ENCODE data around the gene CCDC172. TPM values are rescaled to one million over a fixed set of nuclear protein-coding genes. Genes with fewer than 3 reads are reported as not detected.

CCDC172 gene
- total and polyA plus RNA-seq, 2 experiments from 2014 or later = not detected

DNA sequence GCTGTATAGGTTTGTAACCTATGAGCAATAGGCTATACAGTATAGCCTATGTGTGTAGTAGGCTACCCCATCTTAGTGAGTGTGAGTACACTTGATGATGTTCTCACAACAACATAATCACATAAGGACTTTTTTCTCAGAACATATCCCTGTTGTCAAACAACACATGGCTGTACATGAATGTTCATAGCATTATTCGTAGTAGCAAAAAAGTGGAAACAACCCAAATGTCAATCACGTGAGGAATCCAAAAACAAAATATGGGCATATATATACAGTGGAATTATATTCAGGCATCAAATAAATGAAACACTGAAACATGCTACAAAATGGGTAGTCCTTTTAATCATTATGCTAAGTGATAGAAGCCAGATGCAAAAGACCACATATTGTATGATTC is 31.1 kb downstream of the CCDC172 start:
- in situ Hi-C loops (cut with MboI) = no loop called here
- WGBS, 2 experiments (ENCODE audit: low coverage in 1 of 2, low lambda C conversion rate in 2 of 2, missing lambda C conversion rate in 2 of 2) = 42 to 56% methylated on average over 2 of the region's 2 CpGs
- TF ChIP-seq EZH2 (IDR thresholded peaks at IDR 0.05; ENCODE audit: insufficient read depth, poor library complexity, severe bottlenecking) (no peak), EZH2phosphoT487 (IDR thresholded peaks at IDR 0.05; ENCODE audit: insufficient read depth, low read depth) (no peak)

DNA sequence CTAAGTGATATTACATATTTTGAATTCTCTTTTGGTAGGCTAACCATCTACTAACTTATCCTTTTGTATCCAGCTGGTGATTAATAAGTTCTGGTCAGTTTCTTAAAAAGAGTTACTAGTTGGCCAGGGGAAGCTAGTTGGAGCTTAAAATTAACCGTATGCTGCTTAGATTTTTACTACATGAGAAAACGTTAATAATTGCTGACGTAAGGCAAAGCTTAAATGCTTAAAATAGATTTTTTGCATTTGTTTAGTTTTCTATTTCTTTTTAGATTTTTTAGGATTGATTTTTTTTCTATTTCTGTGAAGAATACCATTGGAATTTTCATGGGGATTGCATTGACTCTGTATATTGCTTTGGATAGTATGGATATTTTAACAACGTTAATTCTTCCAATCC is 32.6 kb downstream of the CCDC172 start:
- Histone ChIP-seq H3K9me3 (ENCODE audit: low read depth) (no peaks in the 10 kb centered on the region), H3K4me1 (ENCODE audit: insufficient read depth) (no peaks in the 10 kb centered on the region), H3K4me3 (no peak overlapping the region), H3K9me2 (ENCODE audit: insufficient read depth) (no peaks in the 10 kb centered on the region), H3K27ac (no peak overlapping the region), H3K36me3 (ENCODE audit: low read depth) (no peaks in the 10 kb centered on the region), H2AFZ (no peak overlapping the region), H3F3A (ENCODE audit: insufficient read depth) (no peaks in the 10 kb centered on the region), H3K4me2 (ENCODE audit: unreplicated experiment) (no peak overlapping the region), H3K79me2 (ENCODE audit: insufficient read depth) (no peaks in the 10 kb centered on the region), H3K9ac (no peak overlapping the region), H3K27me3 (replicated peaks; ENCODE audit: insufficient read depth) (0 out of 2 replicates have a peak, but pooled peaks cover 4% of the 10 kb centered on the region), H4K20me1 (ENCODE audit: insufficient read depth) (no peaks in the 10 kb centered on the region)
- no peak for DNase-seq
- TF ChIP-seq EZH2 (IDR thresholded peaks at IDR 0.05; ENCODE audit: insufficient read depth, poor library complexity, severe bottlenecking) = no peak
- TF ChIP-seq EZH2phosphoT487 (IDR thresholded peaks at IDR 0.05; ENCODE audit: insufficient read depth, low read depth) = no peak
- whole genome bisulfite sequencing, 2 experiments (ENCODE audit: low coverage in 1 of 2, low lambda C conversion rate in 2 of 2, missing lambda C conversion rate in 2 of 2) = 67 to 68% methylated on average over 4 of the region's 4 CpGs
- in situ Hi-C loops (cut with MboI) = no loop called here

More for the DNA sequence above, 31.1 kb downstream of the CCDC172 start:
- H4K20me1 ChIP-seq (ENCODE audit: insufficient read depth) = no peaks in the 10 kb centered on the region
- H3K9me3 ChIP-seq (ENCODE audit: low read depth) = no peaks in the 10 kb centered on the region
- no peaks in the 10 kb centered on the region for H3K36me3 ChIP-seq (ENCODE audit: low read depth)
- no peak for DNase-seq
- no peak overlapping the region for H3K4me2 ChIP-seq (ENCODE audit: unreplicated experiment)
- no peaks in the 10 kb centered on the region for H3K79me2 ChIP-seq (ENCODE audit: insufficient read depth)
- no peak overlapping the region for H2AFZ ChIP-seq
- H3K9me2 ChIP-seq (ENCODE audit: insufficient read depth) = no peaks in the 10 kb centered on the region
- no peak overlapping the region for H3K4me3 ChIP-seq
- H3K9ac ChIP-seq = no peak overlapping the region
- no peak overlapping the region for H3K27ac ChIP-seq
- 0 out of 2 replicates have a peak, but pooled peaks cover 7% of the 10 kb centered on the region for H3K27me3 ChIP-seq (replicated peaks; ENCODE audit: insufficient read depth)
- H3K4me1 ChIP-seq (ENCODE audit: insufficient read depth) = no peaks in the 10 kb centered on the region
- H3F3A ChIP-seq (ENCODE audit: insufficient read depth) = no peaks in the 10 kb centered on the region

DNA sequence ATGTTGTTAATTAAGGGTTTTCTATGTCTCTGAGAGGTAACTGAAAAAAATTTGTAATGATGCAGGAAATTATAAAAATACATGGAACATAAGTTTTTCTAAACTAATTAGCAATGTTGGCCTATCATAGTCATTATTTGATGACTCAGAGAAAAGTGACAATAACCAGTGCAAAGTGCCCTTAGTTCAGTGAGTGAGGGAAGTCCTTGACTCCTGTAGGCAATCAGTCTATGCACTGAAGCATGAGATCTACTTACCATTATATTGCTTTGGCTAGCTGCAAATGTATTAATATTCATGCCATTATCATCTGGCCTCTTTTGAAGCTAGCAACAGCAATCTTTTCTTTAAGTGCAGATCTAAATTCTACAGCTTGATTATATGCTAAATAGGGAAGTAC is 40.6 kb downstream of the CCDC172 start:
- H2AFZ ChIP-seq = no peak overlapping the region
- no peaks in the 10 kb centered on the region for H4K20me1 ChIP-seq (ENCODE audit: insufficient read depth)
- no peaks in the 10 kb centered on the region for H3K9me2 ChIP-seq (ENCODE audit: insufficient read depth)
- no peaks in the 10 kb centered on the region for H3K9me3 ChIP-seq (ENCODE audit: low read depth)
- 0 out of 2 replicates have a peak, but pooled peaks cover under 1% of the 10 kb centered on the region for H3K27me3 ChIP-seq (replicated peaks; ENCODE audit: insufficient read depth)
- H3K36me3 ChIP-seq (ENCODE audit: low read depth) = no peaks in the 10 kb centered on the region
- TF ChIP-seq EZH2phosphoT487 (IDR thresholded peaks at IDR 0.05; ENCODE audit: insufficient read depth, low read depth) (no peak), EZH2 (IDR thresholded peaks at IDR 0.05; ENCODE audit: insufficient read depth, poor library complexity, severe bottlenecking) (no peak)
- H3K9ac ChIP-seq = no peak overlapping the region
- no peaks in the 10 kb centered on the region for H3F3A ChIP-seq (ENCODE audit: insufficient read depth)
- H3K79me2 ChIP-seq (ENCODE audit: insufficient read depth) = no peaks in the 10 kb centered on the region
- no peak for DNase-seq
- no peak overlapping the region for H3K27ac ChIP-seq
- no peaks in the 10 kb centered on the region for H3K4me1 ChIP-seq (ENCODE audit: insufficient read depth)
- H3K4me2 ChIP-seq (ENCODE audit: unreplicated experiment) = no peak overlapping the region
- H3K4me3 ChIP-seq = no peak overlapping the region
- in situ Hi-C loops (cut with MboI) = no loop called here

DNA sequence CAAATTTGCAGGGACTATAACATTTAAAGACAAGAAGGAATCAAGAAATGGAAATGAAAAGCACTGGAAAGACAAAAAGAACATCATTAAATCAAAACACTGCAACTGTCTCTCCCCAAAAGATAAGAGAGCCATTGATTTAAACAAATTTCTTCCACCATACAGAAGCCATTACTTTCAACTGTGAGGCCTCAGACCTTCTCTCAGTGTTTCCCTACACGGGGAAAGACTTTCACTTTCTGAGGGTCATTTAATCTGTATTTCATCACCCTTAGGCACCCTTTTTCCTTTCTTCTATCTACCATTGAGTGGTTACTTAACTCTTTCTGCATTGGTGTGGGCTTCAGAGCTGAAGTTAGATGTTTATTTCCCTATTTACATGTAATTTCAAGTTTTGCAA is 47.5 kb downstream of the CCDC172 start:
- H3K27ac ChIP-seq = no peak overlapping the region
- no peak overlapping the region for H3K4me3 ChIP-seq
- no peak for DNase-seq
- H3K4me1 ChIP-seq (ENCODE audit: insufficient read depth) = no peaks in the 10 kb centered on the region
- no peak overlapping the region for H3K9ac ChIP-seq
- no peaks in the 10 kb centered on the region for H3K36me3 ChIP-seq (ENCODE audit: low read depth)
- no peaks in the 10 kb centered on the region for H3K27me3 ChIP-seq (replicated peaks; ENCODE audit: insufficient read depth)
- in situ Hi-C loops (cut with MboI) = no loop called here
- H3K4me2 ChIP-seq (ENCODE audit: unreplicated experiment) = no peak overlapping the region
- WGBS, 2 experiments (ENCODE audit: low coverage in 1 of 2, low lambda C conversion rate in 2 of 2, missing lambda C conversion rate in 2 of 2) = 38 to 39% methylated on average over 1 of the region's 1 CpG
- no peak for TF ChIP-seq EZH2 (IDR thresholded peaks at IDR 0.05; ENCODE audit: insufficient read depth, poor library complexity, severe bottlenecking)
- no peak for TF ChIP-seq EZH2phosphoT487 (IDR thresholded peaks at IDR 0.05; ENCODE audit: insufficient read depth, low read depth)
- no peaks in the 10 kb centered on the region for H3K9me2 ChIP-seq (ENCODE audit: insufficient read depth)
- H4K20me1 ChIP-seq (ENCODE audit: insufficient read depth) = no peaks in the 10 kb centered on the region
- no peaks in the 10 kb centered on the region for H3K79me2 ChIP-seq (ENCODE audit: insufficient read depth)
- H3F3A ChIP-seq (ENCODE audit: insufficient read depth) = no peaks in the 10 kb centered on the region
- no peak overlapping the region for H2AFZ ChIP-seq
- H3K9me3 ChIP-seq (ENCODE audit: low read depth) = no peaks in the 10 kb centered on the region

DNA sequence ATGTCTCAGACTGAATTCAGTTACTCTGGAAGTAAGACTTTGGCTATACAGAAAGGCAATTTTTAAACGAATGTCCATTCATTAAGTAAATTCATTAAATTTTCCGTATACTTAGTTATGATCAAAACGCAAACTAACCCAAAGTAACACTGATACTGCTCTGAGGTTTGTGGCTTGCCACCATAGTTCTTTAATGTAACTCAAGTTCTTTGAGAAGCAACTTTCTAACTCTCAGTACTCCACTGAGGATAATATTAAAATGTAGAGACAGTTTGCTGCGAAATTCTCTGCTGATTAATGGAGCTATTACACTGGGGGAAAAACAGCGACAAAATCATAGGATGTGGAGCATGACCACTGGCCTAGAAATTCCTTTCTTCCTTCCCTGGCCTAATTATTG is 58.0 kb downstream of the CCDC172 start:
- no peak for DNase-seq
- H3K27me3 ChIP-seq (replicated peaks; ENCODE audit: insufficient read depth) = no peaks in the 10 kb centered on the region
- H3F3A ChIP-seq (ENCODE audit: insufficient read depth) = no peaks in the 10 kb centered on the region
- H3K9me3 ChIP-seq (ENCODE audit: low read depth) = no peaks in the 10 kb centered on the region
- H3K36me3 ChIP-seq (ENCODE audit: low read depth) = no peaks in the 10 kb centered on the region
- TF ChIP-seq EZH2 (IDR thresholded peaks at IDR 0.05; ENCODE audit: insufficient read depth, poor library complexity, severe bottlenecking) (no peak), EZH2phosphoT487 (IDR thresholded peaks at IDR 0.05; ENCODE audit: insufficient read depth, low read depth) (no peak)
- WGBS, 2 experiments (ENCODE audit: low coverage in 1 of 2, low lambda C conversion rate in 2 of 2, missing lambda C conversion rate in 2 of 2) = 85 to 86% methylated on average over 5 of the region's 5 CpGs
- no peak overlapping the region for H3K4me2 ChIP-seq (ENCODE audit: unreplicated experiment)
- H3K27ac ChIP-seq = no peak overlapping the region
- no peaks in the 10 kb centered on the region for H3K9me2 ChIP-seq (ENCODE audit: insufficient read depth)
- H3K9ac ChIP-seq = no peak overlapping the region
- no peak overlapping the region for H3K4me3 ChIP-seq
- no peaks in the 10 kb centered on the region for H4K20me1 ChIP-seq (ENCODE audit: insufficient read depth)
- no peak overlapping the region for H2AFZ ChIP-seq
- no peaks in the 10 kb centered on the region for H3K79me2 ChIP-seq (ENCODE audit: insufficient read depth)
- in situ Hi-C loops (cut with MboI) = no loop called here
- no peaks in the 10 kb centered on the region for H3K4me1 ChIP-seq (ENCODE audit: insufficient read depth)
